ENCODE results near the gene PLXDC2.

GRCh38 chr10:20237586-20237985 lies 421.4 kb downstream of the PLXDC2 start:
- no peak for TF ChIP-seq SUZ12 (IDR thresholded peaks at IDR 0.05)
- TF ChIP-seq SP1 (IDR thresholded peaks at IDR 0.05) = no peak
- no peak for TF ChIP-seq FOXA1 (IDR thresholded peaks at IDR 0.05)
- no peak for TF ChIP-seq FOXM1 (IDR thresholded peaks at IDR 0.05; ENCODE audit: borderline replicate concordance)
- no peak for TF ChIP-seq BHLHE40 (IDR thresholded peaks at IDR 0.05; ENCODE audit: borderline replicate concordance)
